H1 (cell line): Measurements from ENCODE around the gene SYT13. TPM values are rescaled to one million over a fixed set of nuclear protein-coding genes. Genes with fewer than 3 reads are reported as not detected.

Experiments
- polyA plus RNA-seq, 7 experiments: library from polyadenylated mRNA; depleted of rRNA in 3 of 7; stranded (reverse) in 5 of 7; unstranded in 2 of 7; fragments of >200 nt in 5 of 7; fragments of 200-250 nt in 2 of 7; gene quantifications; 1 replicate in 5 of 7; 2 replicates in 1 of 7; 4 replicates in 1 of 7; pipeline versions ENCODE4 v1.2.1 to v1.2.3, GENCODE V29; 2011 to 2013; ENCODE audit warnings: missing spikeins in 2 of 7, mixed read lengths in 2 of 7
- total RNA-seq: library from RNA; stranded (reverse); fragmentation: NEBNext Ultra II Directional; extraction: Animal tissue kit (Norgen Biotek cat#: 25700); gene quantifications from 2 replicates; pipeline ENCODE4 v1.2.1, GENCODE V29; 2021
- TF ChIP-seq, protein P1 (sequence below), 3 experiments: IDR thresholded peaks; 1 replicate in 2 of 3; 2 replicates in 1 of 3; pipeline versions ENCODE4 v1.5.1 to v1.6.1; 2011; ENCODE audit warnings: low read length in 3 of 3, mild to moderate bottlenecking in 3 of 3, inconsistent platforms in 2 of 3, low read depth in 1 of 3, moderate library complexity in 1 of 3; ENCODE audit not compliant: insufficient read depth in 1 of 3; ENCODE audit errors: control extremely low read depth in 1 of 3

Gene SYT13
- total and polyA plus RNA-seq, 2 of the 8 experiments (the other 6 are each of a cell fraction or from before 2014, with no cell fraction given): 4.8 to 13.2 TPM

- TF ChIP-seq, protein P1, sequence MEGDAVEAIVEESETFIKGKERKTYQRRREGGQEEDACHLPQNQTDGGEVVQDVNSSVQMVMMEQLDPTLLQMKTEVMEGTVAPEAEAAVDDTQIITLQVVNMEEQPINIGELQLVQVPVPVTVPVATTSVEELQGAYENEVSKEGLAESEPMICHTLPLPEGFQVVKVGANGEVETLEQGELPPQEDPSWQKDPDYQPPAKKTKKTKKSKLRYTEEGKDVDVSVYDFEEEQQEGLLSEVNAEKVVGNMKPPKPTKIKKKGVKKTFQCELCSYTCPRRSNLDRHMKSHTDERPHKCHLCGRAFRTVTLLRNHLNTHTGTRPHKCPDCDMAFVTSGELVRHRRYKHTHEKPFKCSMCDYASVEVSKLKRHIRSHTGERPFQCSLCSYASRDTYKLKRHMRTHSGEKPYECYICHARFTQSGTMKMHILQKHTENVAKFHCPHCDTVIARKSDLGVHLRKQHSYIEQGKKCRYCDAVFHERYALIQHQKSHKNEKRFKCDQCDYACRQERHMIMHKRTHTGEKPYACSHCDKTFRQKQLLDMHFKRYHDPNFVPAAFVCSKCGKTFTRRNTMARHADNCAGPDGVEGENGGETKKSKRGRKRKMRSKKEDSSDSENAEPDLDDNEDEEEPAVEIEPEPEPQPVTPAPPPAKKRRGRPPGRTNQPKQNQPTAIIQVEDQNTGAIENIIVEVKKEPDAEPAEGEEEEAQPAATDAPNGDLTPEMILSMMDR (IDR thresholded peaks at IDR 0.05; ENCODE audit: control extremely low read depth in 1 of 3, insufficient read depth in 1 of 3, low read depth in 1 of 3, low read length in 3 of 3): no peak
These were observed 47.1 kb upstream of the SYT13 start (continued) for GRCh38 chr11:45333001-45333971.
